BJ (cell line): ENCODE data around the gene FSD1. TPM values are rescaled to one million over a fixed set of nuclear protein-coding genes. Genes with fewer than 3 reads are reported as not detected.

Experiments
- CTCF ChIA-PET: fragments of 350-600 bp; formaldehyde crosslinking; extraction: SDS; loops from one replicate; lab custom pipeline; 2021; ENCODE audit warnings: antibody characterized with exemption, inconsistent platforms; lab: Yijun Ruan, JAX
- POLR2A ChIA-PET: fragments of 300-600 bp; sonication (Branson Sonifier 250); formaldehyde crosslinking; extraction: SDS; loops from one replicate; lab custom pipeline; 2021; ENCODE audit warnings: antibody characterized with exemption; lab: Charles Lee
- DNase-seq: peaks from one replicate; pipeline ENCODE4 v3.0.0-alpha.2; 2011; ENCODE audit warnings: low read depth
- H3K27me3 ChIP-seq: 2 replicates; pipeline ENCODE4 v1.6.0; 2011; ENCODE audit warnings: low read length; ENCODE audit not compliant: control insufficient read depth, insufficient read depth
- H3K36me3 ChIP-seq: 2 replicates; pipeline ENCODE4 v1.5.1; 2011; ENCODE audit warnings: low read length; ENCODE audit not compliant: control insufficient read depth, insufficient read depth
- H3K4me3 ChIP-seq: 2 replicates; pipeline ENCODE4 v1.5.1; 2011; ENCODE audit warnings: low read depth, mild to moderate bottlenecking, control low read depth, low read length
- CTCF ChIP-seq: IDR thresholded peaks from 2 replicates; pipeline ENCODE4 v1.5.1; 2011; ENCODE audit warnings: low read depth, mild to moderate bottlenecking, control low read depth, inconsistent platforms, low read length, moderate library complexity; ENCODE audit not compliant: insufficient read depth
- polyA plus RNA-seq: library from polyadenylated mRNA; depleted of rRNA; stranded (reverse); fragments of >200 nt; gene quantifications from 2 replicates; pipeline ENCODE4 v1.2.3, GENCODE V29; 2011

Gene FSD1
- polyA plus RNA-seq, 1 experiment, result 11.9 TPM

GRCh38 chr19:4294389-4294788 is 10.0 kb upstream of the FSD1 start:
- Histone ChIP-seq H3K27me3 (no peaks in the 10 kb centered on the region; the same call in 1 of the 2 replicates), H3K36me3 (no peaks in the 10 kb centered on the region), H3K4me3 (no peak overlapping the region)
- ChIA-PET CTCF (interaction anchor here (0.6 kb wide), 1 partner anchor 57 kb away, joined by 3 read pairs; no protein-coding TSS in a partner anchor), POLR2A (no interaction called here)
- TF ChIP-seq CTCF, result no peak
- DNase-seq, result no peak

- Histone ChIP-seq H3K36me3 (no peaks in the 10 kb centered on the region), H3K27me3 (no peaks in the 10 kb centered on the region; the same call in 1 of the 2 replicates), H3K4me3 (no peak overlapping the region)
- ChIA-PET POLR2A (no interaction called here), CTCF (no interaction called here)
- no peak for TF ChIP-seq CTCF
- no peak for DNase-seq
Observed at GRCh38 chr19:4295972-4296771, 8.2 kb upstream of the FSD1 start.

- no peak for TF ChIP-seq CTCF
- no peaks in the 10 kb centered on the region for H3K36me3 ChIP-seq
- H3K4me3 ChIP-seq, result no peak overlapping the region
- CTCF ChIA-PET, result interaction anchor here (1.3 kb wide), 1 partner anchor 30 kb away, joined by 3 read pairs; no protein-coding TSS in a partner anchor
- POLR2A ChIA-PET, result no interaction called here
- no peak for DNase-seq
- H3K27me3 ChIP-seq, result no peaks in the 10 kb centered on the region; the same call in 1 of the 2 replicates
Observed at GRCh38 chr19:4297901-4298809, 6.2 kb upstream of the FSD1 start.

- no peak for DNase-seq
- POLR2A ChIA-PET, result no interaction called here
- no peak for TF ChIP-seq CTCF
- CTCF ChIA-PET, result interaction anchor here (1.3 kb wide), 1 partner anchor 31 kb away, joined by 3 read pairs; no protein-coding TSS in a partner anchor
- Histone ChIP-seq H3K4me3 (no peak overlapping the region), H3K27me3 (no peaks in the 10 kb centered on the region; the same call in 1 of the 2 replicates), H3K36me3 (no peaks in the 10 kb centered on the region)
Observed at GRCh38 chr19:4298810-4299550, 5.4 kb upstream of the FSD1 start.
